ENCODE data around the gene SLC11A1. TPM values are rescaled to one million over a fixed set of nuclear protein-coding genes. Genes with fewer than 3 reads are reported as not detected.

Gene SLC11A1
- total RNA-seq, 2 experiments from 2014 or later = 0.13 to 0.23 TPM

GRCh38 chr2:218397463-218397819 lies 15.4 kb downstream of the SLC11A1 start:
- POLR2A ChIA-PET = interaction anchor here (1.0 to 2.9 kb wide), 8 partner anchors 9 to 496 kb away, joined by 3 to 21 read pairs (median 5); partner anchors contain the start of genes BCS1L and ZNF142
- peaks cover 34% of the 10 kb centered on the region for H3K4me1 Mint-ChIP-seq (ENCODE audit: low read depth)
- ATAC-seq (no peak), DNase-seq (peak; percentile 40)
- intact Hi-C loops (cut with micrococcal nuclease) = loop anchor here (5.0 kb wide), 2 partner anchors 110 to 180 kb away; partner anchors contain the start of gene ARPC2
- TF ChIP-seq, protein P1, sequence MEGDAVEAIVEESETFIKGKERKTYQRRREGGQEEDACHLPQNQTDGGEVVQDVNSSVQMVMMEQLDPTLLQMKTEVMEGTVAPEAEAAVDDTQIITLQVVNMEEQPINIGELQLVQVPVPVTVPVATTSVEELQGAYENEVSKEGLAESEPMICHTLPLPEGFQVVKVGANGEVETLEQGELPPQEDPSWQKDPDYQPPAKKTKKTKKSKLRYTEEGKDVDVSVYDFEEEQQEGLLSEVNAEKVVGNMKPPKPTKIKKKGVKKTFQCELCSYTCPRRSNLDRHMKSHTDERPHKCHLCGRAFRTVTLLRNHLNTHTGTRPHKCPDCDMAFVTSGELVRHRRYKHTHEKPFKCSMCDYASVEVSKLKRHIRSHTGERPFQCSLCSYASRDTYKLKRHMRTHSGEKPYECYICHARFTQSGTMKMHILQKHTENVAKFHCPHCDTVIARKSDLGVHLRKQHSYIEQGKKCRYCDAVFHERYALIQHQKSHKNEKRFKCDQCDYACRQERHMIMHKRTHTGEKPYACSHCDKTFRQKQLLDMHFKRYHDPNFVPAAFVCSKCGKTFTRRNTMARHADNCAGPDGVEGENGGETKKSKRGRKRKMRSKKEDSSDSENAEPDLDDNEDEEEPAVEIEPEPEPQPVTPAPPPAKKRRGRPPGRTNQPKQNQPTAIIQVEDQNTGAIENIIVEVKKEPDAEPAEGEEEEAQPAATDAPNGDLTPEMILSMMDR (IDR thresholded peaks at IDR 0.05) = no peak
- peak overlapping the region; percentile 87 for H3K27ac Mint-ChIP-seq
- CTCF ChIA-PET = interaction anchor here (1.1 to 2.1 kb wide), 3 partner anchors 41 to 501 kb away, joined by 3 to 15 read pairs (median 5); partner anchors contain the start of gene CATIP
- peaks cover 10% of the 10 kb centered on the region for H3K36me3 Mint-ChIP-seq (ENCODE audit: low read depth)
- H3K4me3 Mint-ChIP-seq = peak overlapping the region; percentile 86
- H3K27me3 Mint-ChIP-seq = no peaks in the 10 kb centered on the region
- no peaks in the 10 kb centered on the region for H3K9me3 Mint-ChIP-seq

GRCh38 chr2:218397820-218398436 lies 15.9 kb downstream of the SLC11A1 start:
- ATAC-seq (peak; percentile 32), DNase-seq (peak; percentile 84)
- ChIA-PET POLR2A (interaction anchor here (1.2 to 2.9 kb wide), 4 partner anchors 8 to 262 kb away, joined by 4 to 21 read pairs (median 10); partner anchors contain the start of genes BCS1L and ZNF142), CTCF (interaction anchor here (1.1 to 2.1 kb wide), 2 partner anchors 107 to 501 kb away, joined by 3 to 15 read pairs; no protein-coding TSS in a partner anchor)
- Mint-ChIP-seq H3K27me3 (no peaks in the 10 kb centered on the region), H3K27ac (peak overlapping the region; percentile 87), H3K36me3 (ENCODE audit: low read depth) (peaks cover 11% of the 10 kb centered on the region), H3K4me1 (ENCODE audit: low read depth) (peaks cover 34% of the 10 kb centered on the region), H3K4me3 (peak overlapping the region; percentile 86), H3K9me3 (no peaks in the 10 kb centered on the region)
- intact Hi-C loops (cut with micrococcal nuclease) = loop anchor here (5.0 kb wide), 2 partner anchors 111 to 181 kb away; partner anchors contain the start of gene ARPC2
- TF ChIP-seq, protein P1 (IDR thresholded peaks at IDR 0.05) = no peak

GRCh38 chr2:218398437-218399390 lies 16.6 kb downstream of the SLC11A1 start:
- Mint-ChIP-seq H3K27me3 (no peaks in the 10 kb centered on the region), H3K27ac (peak overlapping the region; percentile 91), H3K4me3 (peak overlapping the region; percentile 86), H3K9me3 (no peaks in the 10 kb centered on the region), H3K4me1 (ENCODE audit: low read depth) (peaks cover 39% of the 10 kb centered on the region), H3K36me3 (ENCODE audit: low read depth) (peaks cover 18% of the 10 kb centered on the region)
- intact Hi-C loops (cut with micrococcal nuclease) = loop anchor here (5.0 kb wide), 2 partner anchors 111 to 181 kb away; partner anchors contain the start of gene ARPC2
- TF ChIP-seq, protein P1 (IDR thresholded peaks at IDR 0.05) = no peak
- ChIA-PET POLR2A (interaction anchor here (1.6 to 2.9 kb wide), 2 partner anchors 112 kb away, joined by 5 to 11 read pairs; no protein-coding TSS in a partner anchor), CTCF (interaction anchor here (1.5 kb wide), 1 partner anchor 97 kb away, joined by 6 read pairs; no protein-coding TSS in a partner anchor)
- peak; percentile 40 for ATAC-seq
- peak; percentile 82 for DNase-seq

DNA sequence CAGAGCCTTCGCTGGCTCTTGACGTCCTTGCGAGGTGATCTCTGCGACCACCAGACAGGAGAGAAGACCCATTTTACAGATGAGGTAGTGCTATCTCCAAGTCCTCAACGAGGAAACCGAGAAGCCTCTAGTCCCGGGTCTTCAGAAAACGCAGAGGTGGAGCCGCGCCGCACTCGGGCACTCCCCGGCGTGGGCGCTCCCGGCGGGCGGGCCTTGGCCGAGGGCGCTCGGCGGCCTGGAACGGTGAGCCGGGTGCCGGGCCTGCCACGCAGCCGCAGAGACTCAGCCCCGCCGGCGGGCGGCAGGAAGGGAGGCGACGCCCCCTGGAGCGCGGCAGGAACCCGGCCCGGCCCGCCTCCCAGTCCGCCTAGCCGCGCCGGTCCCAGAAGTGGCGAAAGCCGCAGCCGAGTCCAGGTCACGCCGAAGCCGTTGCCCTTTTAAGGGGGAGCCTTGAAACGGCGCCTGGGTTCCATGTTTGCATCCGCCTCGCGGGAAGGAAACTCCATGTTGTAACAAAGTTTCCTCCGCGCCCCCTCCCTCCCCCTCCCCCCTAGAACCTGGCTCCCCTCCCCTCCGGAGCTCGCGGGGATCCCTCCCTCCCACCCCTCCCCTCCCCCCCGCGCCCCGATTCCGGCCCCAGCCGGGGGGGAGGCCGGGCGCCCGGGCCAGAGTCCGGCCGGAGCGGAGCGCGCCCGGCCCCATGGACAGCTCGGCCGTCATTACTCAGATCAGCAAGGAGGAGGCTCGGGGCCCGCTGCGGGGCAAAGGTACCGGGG lies 17.5 kb downstream of the SLC11A1 start, which contains the start of gene CTDSP1:
TSS of gene CTDSP1 (plus strand) at position 478 of the 776 bp plus-strand sequence. CDS start at position 701, 223 bp downstream.
- Mint-ChIP-seq H3K9me3 (no peaks in the 10 kb centered on the region), H3K36me3 (ENCODE audit: low read depth) (peaks cover 22% of the 10 kb centered on the region), H3K27ac (peak within 1 kb of the TSS; percentile 91), H3K27me3 (no peaks in the 10 kb centered on the region), H3K4me1 (ENCODE audit: low read depth) (peaks cover 36% of the 10 kb centered on the region), H3K4me3 (peak within 1 kb of the TSS; percentile 86)
- POLR2A ChIA-PET = interaction anchor here (0.6 to 2.0 kb wide), 7 partner anchors 98 to 273 kb away, joined by 3 to 6 read pairs (median 4); partner anchors contain the start of genes AAMP, BCS1L, PNKD and RNF25
- intact Hi-C loops (cut with micrococcal nuclease) = loop anchor here (5.0 to 10.0 kb wide), 3 partner anchors 65 to 182 kb away; partner anchors contain the start of gene ARPC2
- DNase-seq (peak; percentile 96), ATAC-seq (peak; percentile 34)
- TF ChIP-seq, protein P1 (IDR thresholded peaks at IDR 0.05) = no peak
- CTCF ChIA-PET = interaction anchor here (1.5 kb wide), 1 partner anchor 98 kb away, joined by 6 read pairs; no protein-coding TSS in a partner anchor

Measured in activated CD8-positive, alpha-beta T cell treated with anti-CD3 and anti-CD28 coated beads for 36 hours (primary cell).